ENCODE data around the gene DGCR8.

DNA sequence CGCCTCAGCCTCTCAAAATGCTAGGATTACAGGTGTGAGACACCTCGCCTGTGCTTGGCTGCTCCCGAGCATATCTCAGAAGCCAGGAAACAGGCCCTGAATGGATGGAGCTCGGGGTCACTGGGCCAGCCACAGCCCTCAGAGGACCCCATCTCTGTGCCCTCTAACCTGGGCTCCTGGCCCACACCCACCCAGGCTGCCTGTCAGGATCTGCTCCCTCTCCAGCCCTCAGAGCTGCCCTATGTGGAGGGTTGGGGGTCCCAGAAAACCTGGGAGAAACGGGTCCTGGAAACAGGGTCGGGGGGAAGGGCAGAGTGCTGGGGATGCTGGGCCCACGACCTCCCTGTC is 76.0 kb downstream of the DGCR8 start:
- TF ChIP-seq, protein P1, sequence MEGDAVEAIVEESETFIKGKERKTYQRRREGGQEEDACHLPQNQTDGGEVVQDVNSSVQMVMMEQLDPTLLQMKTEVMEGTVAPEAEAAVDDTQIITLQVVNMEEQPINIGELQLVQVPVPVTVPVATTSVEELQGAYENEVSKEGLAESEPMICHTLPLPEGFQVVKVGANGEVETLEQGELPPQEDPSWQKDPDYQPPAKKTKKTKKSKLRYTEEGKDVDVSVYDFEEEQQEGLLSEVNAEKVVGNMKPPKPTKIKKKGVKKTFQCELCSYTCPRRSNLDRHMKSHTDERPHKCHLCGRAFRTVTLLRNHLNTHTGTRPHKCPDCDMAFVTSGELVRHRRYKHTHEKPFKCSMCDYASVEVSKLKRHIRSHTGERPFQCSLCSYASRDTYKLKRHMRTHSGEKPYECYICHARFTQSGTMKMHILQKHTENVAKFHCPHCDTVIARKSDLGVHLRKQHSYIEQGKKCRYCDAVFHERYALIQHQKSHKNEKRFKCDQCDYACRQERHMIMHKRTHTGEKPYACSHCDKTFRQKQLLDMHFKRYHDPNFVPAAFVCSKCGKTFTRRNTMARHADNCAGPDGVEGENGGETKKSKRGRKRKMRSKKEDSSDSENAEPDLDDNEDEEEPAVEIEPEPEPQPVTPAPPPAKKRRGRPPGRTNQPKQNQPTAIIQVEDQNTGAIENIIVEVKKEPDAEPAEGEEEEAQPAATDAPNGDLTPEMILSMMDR (conservative IDR thresholded peaks at IDR 0.05; ENCODE audit: low read depth, low read length) = no peak
- no peak for TF ChIP-seq EZH2 (IDR thresholded peaks at IDR 0.05; ENCODE audit: low read length, unreplicated experiment)
